Fibroblast of skin of left biceps (primary cell): Measurements from ENCODE around the gene CCN5.

ENCODE experiments used
- DNase-seq, 2 experiments: peaks; one replicate each; pipeline ENCODE4 v3.0.0-alpha.2; 2013; ENCODE audit warnings: low read depth in 2 of 2

CCN5 gene

GRCh38 chr20:44716309-44717106 lies 1.3 kb downstream of the CCN5 start:
- DNase-seq, result no peak

GRCh38 chr20:44717986-44718385 lies 2.8 kb downstream of the CCN5 start:
- no peak for DNase-seq

- no peak for DNase-seq
Observed at GRCh38 chr20:44719841-44720240, 4.7 kb downstream of the CCN5 start.

- no peak for DNase-seq
Observed at GRCh38 chr20:44720621-44720996, 5.4 kb downstream of the CCN5 start.

- peak in 1 of 2 experiments; percentile 71 for DNase-seq
Observed at GRCh38 chr20:44720997-44721784, 6.0 kb downstream of the CCN5 start.

- no peak for DNase-seq
Observed at GRCh38 chr20:44721785-44722054, 6.6 kb downstream of the CCN5 start.

GRCh38 chr20:44722990-44723389 lies 7.8 kb downstream of the CCN5 start:
- DNase-seq, result no peak

GRCh38 chr20:44723391-44723790 lies 8.2 kb downstream of the CCN5 start:
- DNase-seq, result no peak

GRCh38 chr20:44723798-44724362 lies 8.7 kb downstream of the CCN5 start:
- no peak for DNase-seq

GRCh38 chr20:44724423-44725091 lies 9.4 kb downstream of the CCN5 start:
- DNase-seq, result no peak

GRCh38 chr20:44725837-44726236 lies 10.7 kb downstream of the CCN5 start:
- no peak for DNase-seq

GRCh38 chr20:44727039-44727438 lies 11.9 kb downstream of the CCN5 start:
- DNase-seq, result no peak

GRCh38 chr20:44727651-44728050 lies 12.5 kb downstream of the CCN5 start:
- no peak for DNase-seq

GRCh38 chr20:44728801-44729443 lies 13.8 kb downstream of the CCN5 start:
- DNase-seq, result peak; percentile 38 to 45

GRCh38 chr20:44730441-44730840 lies 15.3 kb downstream of the CCN5 start:
- DNase-seq, result peak; percentile 89 to 90

- no peak for DNase-seq
Observed at GRCh38 chr20:44731657-44732056, 16.5 kb downstream of the CCN5 start.

GRCh38 chr20:44732327-44732726 lies 17.2 kb downstream of the CCN5 start:
- no peak for DNase-seq

GRCh38 chr20:44733341-44734069 lies 18.3 kb downstream of the CCN5 start:
- DNase-seq, result peak in 1 of 2 experiments; percentile 24

GRCh38 chr20:44734938-44735337 lies 19.8 kb downstream of the CCN5 start:
- DNase-seq, result peak; percentile 46 to 47

GRCh38 chr20:44735816-44736169 lies 20.6 kb downstream of the CCN5 start:
- no peak for DNase-seq
